Right lobe of liver (tissue), 6 donors: Measurements from ENCODE around the gene CDK14. TPM values are rescaled to one million over a fixed set of nuclear protein-coding genes. Genes with fewer than 3 reads are reported as not detected.
A peak's percentile ranks its signal among the peaks of the same experiment; 100 is the strongest.

Experiments
- ATAC-seq, 4 donors: fragments of 200-7000 bp; cut with Tn5 transposase; one replicate each; pipeline ENCODE4 v1.9.1; 2020; ENCODE audit warnings: mild to moderate bottlenecking in 4 of 4, moderate library complexity in 4 of 4
- DNase-seq, 3 donors: peaks; one replicate each; pipeline ENCODE4 v3.0.0-alpha.2; 2020
- H3K27ac ChIP-seq, 3 donors: fragments of 200-600 bp; one replicate each; pipeline ENCODE4 v1.8.0; 2022
- H3K27me3 ChIP-seq, 2 donors: fragments of 200-600 bp; one replicate each; pipeline ENCODE4 v1.8.0; 2022
- H3K36me3 ChIP-seq, 4 donors: fragments of 200-600 bp; sonication (generic) in 1 of 4; one replicate each; pipeline versions ENCODE4 v1.5.1 to v1.8.0; 2017 to 2022; ENCODE audit warnings: control low read depth in 1 of 4
- H3K4me1 ChIP-seq, 4 donors: fragments of 200-600 bp; sonication (generic) in 1 of 4; one replicate each; pipeline versions ENCODE4 v1.5.1 to v1.8.0; 2017 to 2022; ENCODE audit warnings: control low read depth in 1 of 4
- H3K4me3 ChIP-seq, 3 donors: fragments of 200-600 bp; one replicate each; pipeline ENCODE4 v1.8.0; 2022
- H3K9me3 ChIP-seq, 4 donors: fragments of 200-600 bp; sonication (generic) in 1 of 4; one replicate each; pipeline versions ENCODE4 v1.5.1 to v1.8.0; 2017 to 2022; ENCODE audit warnings: control low read depth in 1 of 4
- POLR2A ChIP-seq: fragments of 450-650 bp; IDR thresholded peaks from one replicate; pipeline ENCODE4 v1.6.1; 2017; ENCODE audit warnings: antibody characterized with exemption, mild to moderate bottlenecking
- WGBS: methylation state at CpG from one replicate; pipeline ENCODE4 v1.1.6; 2018; ENCODE audit warnings: low coverage, low lambda C conversion rate; ENCODE audit not compliant: insufficient coverage; ENCODE audit errors: missing lambda C conversion rate; 5-methylcytosine and 5-hydroxymethylcytosine counted together
- intact Hi-C, 2 donors: fragments of 100-400 bp; cut with DNase I; formaldehyde crosslinking; loops; one replicate each; pipeline versions ENCODE4 v1.11.2 to v1.14.1; 2022
- total RNA-seq, 6 experiments: library from RNA; depleted of rRNA in 2 of 6; stranded (reverse); fragments of >200 nt in 2 of 6; fragmentation: NEBNext Ultra II Directional in 3 of 6; extraction: Animal tissue kit (Norgen Biotek cat#: 25700) in 3 of 6; gene quantifications; one replicate each; pipeline versions ENCODE4 v1.1.0 to v1.2.4, GENCODE V29; 2016 to 2023
- TF ChIP-seq, protein P1 (sequence below), 4 donors: fragments of 200-600 bp in 3 of 4; fragments of 450-650 bp in 1 of 4; IDR thresholded peaks; one replicate each; pipeline versions ENCODE4 v1.5.1 to v1.8.0; 2016 to 2022; ENCODE audit warnings: antibody characterized with exemption in 4 of 4, mild to moderate bottlenecking in 2 of 4
- donor health status: DM: no; HTN: yes; CAD: no.
- donor health status: DM: no; HTN: no; CAD: no.
- donor health status: DM: no; HTN: no; CAD: no.
- donor health status: DM: no; HTN: yes; CAD: no.
- donor health status: DM: no; HTN: yes; CAD: no.

Gene CDK14
- total RNA-seq, 6 experiments from 2014 or later, result 12.6 to 28.7 (median 17.9) TPM

GRCh38 chr7:91020636-91021385 lies 424.7 kb downstream of the CDK14 start:
- no peaks in the 10 kb centered on the region for H3K27me3 ChIP-seq
- DNase-seq (no peak), ATAC-seq (no peak)
- H3K4me1 ChIP-seq, result no peaks in the 10 kb centered on the region
- no peak overlapping the region for H3K4me3 ChIP-seq
- 91% methylated on average over 3 of the region's 3 CpGs for WGBS
- intact Hi-C loops, result no loop called here
- no peaks in the 10 kb centered on the region for H3K36me3 ChIP-seq
- no peak for TF ChIP-seq POLR2A
- TF ChIP-seq, protein P1, sequence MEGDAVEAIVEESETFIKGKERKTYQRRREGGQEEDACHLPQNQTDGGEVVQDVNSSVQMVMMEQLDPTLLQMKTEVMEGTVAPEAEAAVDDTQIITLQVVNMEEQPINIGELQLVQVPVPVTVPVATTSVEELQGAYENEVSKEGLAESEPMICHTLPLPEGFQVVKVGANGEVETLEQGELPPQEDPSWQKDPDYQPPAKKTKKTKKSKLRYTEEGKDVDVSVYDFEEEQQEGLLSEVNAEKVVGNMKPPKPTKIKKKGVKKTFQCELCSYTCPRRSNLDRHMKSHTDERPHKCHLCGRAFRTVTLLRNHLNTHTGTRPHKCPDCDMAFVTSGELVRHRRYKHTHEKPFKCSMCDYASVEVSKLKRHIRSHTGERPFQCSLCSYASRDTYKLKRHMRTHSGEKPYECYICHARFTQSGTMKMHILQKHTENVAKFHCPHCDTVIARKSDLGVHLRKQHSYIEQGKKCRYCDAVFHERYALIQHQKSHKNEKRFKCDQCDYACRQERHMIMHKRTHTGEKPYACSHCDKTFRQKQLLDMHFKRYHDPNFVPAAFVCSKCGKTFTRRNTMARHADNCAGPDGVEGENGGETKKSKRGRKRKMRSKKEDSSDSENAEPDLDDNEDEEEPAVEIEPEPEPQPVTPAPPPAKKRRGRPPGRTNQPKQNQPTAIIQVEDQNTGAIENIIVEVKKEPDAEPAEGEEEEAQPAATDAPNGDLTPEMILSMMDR (IDR thresholded peaks at IDR 0.05), result no peak
- H3K27ac ChIP-seq, result no peak overlapping the region
- no peaks in the 10 kb centered on the region for H3K9me3 ChIP-seq

GRCh38 chr7:91021956-91022355 lies 425.8 kb downstream of the CDK14 start:
- no peak for ATAC-seq
- no peak for DNase-seq
- TF ChIP-seq POLR2A, result no peak
- TF ChIP-seq, protein P1 (IDR thresholded peaks at IDR 0.05), result no peak
- H3K4me3 ChIP-seq, result no peak overlapping the region
- H3K9me3 ChIP-seq, result no peaks in the 10 kb centered on the region
- H3K36me3 ChIP-seq, result no peaks in the 10 kb centered on the region
- H3K27me3 ChIP-seq, result no peaks in the 10 kb centered on the region
- no peaks in the 10 kb centered on the region for H3K4me1 ChIP-seq
- H3K27ac ChIP-seq, result no peak overlapping the region
- WGBS, result 86% methylated on average over 1 of the region's 1 CpG
- intact Hi-C loops, result no loop called here

- ATAC-seq (peak in 1 of 4 donors; percentile 56), DNase-seq (no peak)
- intact Hi-C loops, result no loop called here
- H3K27ac ChIP-seq, result no peak overlapping the region
- H3K9me3 ChIP-seq, result no peaks in the 10 kb centered on the region
- no peaks in the 10 kb centered on the region for H3K36me3 ChIP-seq
- 82% methylated on average over 1 of the region's 2 CpGs for WGBS
- H3K27me3 ChIP-seq, result no peaks in the 10 kb centered on the region
- TF ChIP-seq POLR2A, result no peak
- TF ChIP-seq, protein P1 (IDR thresholded peaks at IDR 0.05), result no peak
- H3K4me1 ChIP-seq, result no peaks in the 10 kb centered on the region
- H3K4me3 ChIP-seq, result no peak overlapping the region
Observed at GRCh38 chr7:91025906-91026390, 429.8 kb downstream of the CDK14 start.

DNA sequence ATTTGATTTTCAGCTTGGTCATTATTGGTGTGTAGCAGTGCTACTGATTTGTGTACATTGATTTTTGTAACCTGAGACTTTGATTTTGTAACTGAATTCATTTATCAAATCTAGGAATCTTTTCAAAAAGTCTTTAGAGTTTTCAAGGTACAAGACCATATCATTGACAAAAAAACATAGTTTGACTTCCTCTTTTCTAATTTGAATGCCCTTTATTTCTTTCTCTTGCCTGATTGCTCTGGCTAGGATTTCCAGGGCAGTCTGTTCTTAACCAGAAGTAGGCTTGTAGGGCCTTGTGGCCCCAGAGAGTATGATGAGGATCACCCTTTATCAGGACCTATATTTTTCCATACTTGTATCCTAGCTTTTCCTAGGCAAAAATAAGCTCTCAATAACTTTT lies 433.6 kb downstream of the CDK14 start:
- H3K36me3 ChIP-seq, result no peaks in the 10 kb centered on the region
- ATAC-seq (no peak), DNase-seq (no peak)
- no peak for TF ChIP-seq POLR2A
- no peaks in the 10 kb centered on the region for H3K4me1 ChIP-seq
- H3K9me3 ChIP-seq, result no peaks in the 10 kb centered on the region
- intact Hi-C loops, result no loop called here
- H3K27ac ChIP-seq, result no peak overlapping the region
- H3K27me3 ChIP-seq, result no peaks in the 10 kb centered on the region
- H3K4me3 ChIP-seq, result no peak overlapping the region

GRCh38 chr7:91030680-91031380 lies 434.7 kb downstream of the CDK14 start:
- Histone ChIP-seq H3K27ac (no peak overlapping the region), H3K27me3 (no peaks in the 10 kb centered on the region), H3K9me3 (no peaks in the 10 kb centered on the region), H3K4me3 (no peak overlapping the region), H3K4me1 (no peaks in the 10 kb centered on the region), H3K36me3 (no peaks in the 10 kb centered on the region)
- TF ChIP-seq, protein P1 (IDR thresholded peaks at IDR 0.05), result no peak
- no peak for TF ChIP-seq POLR2A
- WGBS, result 85% methylated on average over 4 of the region's 5 CpGs
- ATAC-seq (no peak), DNase-seq (no peak)
- intact Hi-C loops, result no loop called here
